HAP-1 (cell line): ENCODE data around the gene CRCP.

Experiments
- DNase-seq, 2 experiments: peaks; one replicate each; pipeline ENCODE4 v3.0.0-alpha.2; 2016 to 2020; ENCODE audit warnings: low spot score in 2 of 2
- H3K27me3 ChIP-seq: fragments of 250-450 bp; sonication (Bioruptor Pico); 2 replicates; pipeline ENCODE4 v1.5.1; 2020; ENCODE audit warnings: low read depth, mild to moderate bottlenecking, moderate library complexity
- H3K36me3 ChIP-seq: fragments of 250-450 bp; sonication (Bioruptor Pico); replicated peaks from 2 replicates; pipeline ENCODE4 v1.5.1; 2020; ENCODE audit warnings: mild to moderate bottlenecking
- H3K4me1 ChIP-seq: fragments of 250-450 bp; sonication (Bioruptor Pico); 2 replicates; pipeline ENCODE4 v1.5.1; 2020; ENCODE audit warnings: mild to moderate bottlenecking
- H3K4me3 ChIP-seq: fragments of 250-450 bp; sonication (Bioruptor Pico); 2 replicates; pipeline ENCODE4 v1.5.1; 2020; ENCODE audit warnings: mild to moderate bottlenecking, moderate library complexity
- H3K9me3 ChIP-seq: fragments of 250-450 bp; sonication (Bioruptor Pico); 2 replicates; pipeline ENCODE4 v1.5.1; 2020; ENCODE audit warnings: mild to moderate bottlenecking, moderate library complexity
- in situ Hi-C: fragments of 300-500 bp; cut with MboI; formaldehyde crosslinking; loops from 3 replicates; pipeline ENCODE4 v1.14.3; 2020; ENCODE audit warnings: low sequenced_read_pairs, inconsistent platforms, mixed read lengths

CRCP gene

GRCh38 chr7:66181329-66181728 lies 66.7 kb downstream of the CRCP start:
- Histone ChIP-seq H3K36me3 (no peaks in the 10 kb centered on the region), H3K27me3 (no peaks in the 10 kb centered on the region), H3K9me3 (no peaks in the 10 kb centered on the region), H3K4me1 (no peaks in the 10 kb centered on the region), H3K4me3 (no peak overlapping the region)
- no peak for DNase-seq
- in situ Hi-C loops, result no loop called here

GRCh38 chr7:66181845-66182244 lies 67.2 kb downstream of the CRCP start:
- Histone ChIP-seq H3K9me3 (no peaks in the 10 kb centered on the region), H3K27me3 (no peaks in the 10 kb centered on the region), H3K4me1 (no peaks in the 10 kb centered on the region), H3K36me3 (no peaks in the 10 kb centered on the region), H3K4me3 (no peak overlapping the region)
- no peak for DNase-seq
- in situ Hi-C loops, result no loop called here

DNA sequence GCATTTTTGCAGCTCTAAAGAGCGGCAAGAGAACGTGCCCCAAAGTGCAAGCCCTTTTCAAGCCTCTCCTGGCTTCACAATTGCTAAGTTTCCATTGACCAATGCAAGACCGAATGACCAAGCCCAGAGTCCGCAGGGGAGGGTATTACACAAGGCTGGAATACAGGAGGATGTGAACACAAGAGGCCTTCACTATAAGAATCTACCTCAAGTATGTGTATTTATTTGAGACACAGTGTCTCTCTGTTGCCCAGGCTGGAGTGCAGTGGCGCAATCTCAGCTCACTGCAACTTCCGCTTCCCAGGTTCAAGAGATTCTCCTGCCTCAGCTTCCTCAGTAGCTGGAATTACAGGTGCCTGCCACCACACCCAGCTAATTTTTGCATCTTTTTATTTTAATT lies 68.3 kb downstream of the CRCP start:
- no peaks in the 10 kb centered on the region for H3K36me3 ChIP-seq
- in situ Hi-C loops, result no loop called here
- no peaks in the 10 kb centered on the region for H3K27me3 ChIP-seq
- H3K9me3 ChIP-seq, result no peaks in the 10 kb centered on the region
- no peak overlapping the region for H3K4me3 ChIP-seq
- no peak for DNase-seq
- no peaks in the 10 kb centered on the region for H3K4me1 ChIP-seq

DNA sequence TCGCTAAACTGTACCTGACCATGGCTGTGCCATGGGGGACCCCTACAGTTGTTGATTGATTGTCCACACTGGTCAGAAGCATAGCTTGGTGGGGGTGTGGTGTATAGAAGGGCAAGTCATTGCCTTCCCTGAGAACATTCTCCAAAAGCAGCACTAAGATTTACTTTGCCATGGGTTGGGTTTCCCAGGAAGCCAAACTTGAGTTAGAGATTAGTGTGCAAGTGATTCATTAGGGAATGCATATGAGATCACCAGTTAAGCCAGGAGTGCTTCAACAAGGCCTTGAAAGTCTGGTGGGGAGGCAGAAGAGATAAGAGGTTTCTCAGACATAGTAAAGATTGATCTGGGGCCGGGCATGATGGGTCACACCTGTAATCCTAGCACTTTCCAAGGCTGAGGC lies 69.1 kb downstream of the CRCP start:
- Histone ChIP-seq H3K9me3 (no peaks in the 10 kb centered on the region), H3K36me3 (no peaks in the 10 kb centered on the region), H3K4me3 (no peak overlapping the region), H3K27me3 (no peaks in the 10 kb centered on the region), H3K4me1 (no peaks in the 10 kb centered on the region)
- in situ Hi-C loops, result no loop called here
- no peak for DNase-seq

- H3K4me1 ChIP-seq, result no peaks in the 10 kb centered on the region
- no peak for DNase-seq
- in situ Hi-C loops, result no loop called here
- H3K4me3 ChIP-seq, result no peak overlapping the region
- no peaks in the 10 kb centered on the region for H3K9me3 ChIP-seq
- no peaks in the 10 kb centered on the region for H3K27me3 ChIP-seq
- H3K36me3 ChIP-seq, result no peaks in the 10 kb centered on the region
Measured at GRCh38 chr7:66185680-66186187, 71.1 kb downstream of the CRCP start.

DNA sequence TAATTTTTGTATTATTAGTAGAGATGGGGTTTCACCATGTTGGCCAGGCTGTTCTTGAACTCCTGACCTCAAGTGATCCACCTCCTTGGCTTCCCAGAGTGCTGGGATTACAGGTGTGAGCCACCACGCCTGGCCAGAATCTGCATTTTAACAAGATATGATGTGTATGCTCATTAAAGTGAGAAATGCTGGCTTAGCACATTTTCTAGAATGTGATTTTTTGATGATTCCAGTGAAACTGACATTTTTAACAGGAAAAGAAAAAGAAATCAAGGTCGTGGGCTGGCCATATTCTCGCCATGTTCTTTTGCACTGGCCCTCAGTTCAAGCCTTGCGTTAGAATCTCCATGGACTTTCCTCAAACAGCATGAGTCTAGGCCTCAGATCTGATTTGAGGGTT lies 72.3 kb downstream of the CRCP start:
- Histone ChIP-seq H3K4me3 (no peak overlapping the region), H3K9me3 (no peaks in the 10 kb centered on the region), H3K4me1 (no peaks in the 10 kb centered on the region), H3K27me3 (no peaks in the 10 kb centered on the region), H3K36me3 (no peaks in the 10 kb centered on the region)
- no peak for DNase-seq
- in situ Hi-C loops, result no loop called here

- no peak for DNase-seq
- no peaks in the 10 kb centered on the region for H3K4me1 ChIP-seq
- H3K27me3 ChIP-seq, result no peaks in the 10 kb centered on the region
- no peak overlapping the region for H3K4me3 ChIP-seq
- in situ Hi-C loops, result no loop called here
- H3K36me3 ChIP-seq, result no peaks in the 10 kb centered on the region
- no peaks in the 10 kb centered on the region for H3K9me3 ChIP-seq
Measured at GRCh38 chr7:66187905-66188304, 73.3 kb downstream of the CRCP start.

- no peaks in the 10 kb centered on the region for H3K27me3 ChIP-seq
- no peak for DNase-seq
- no peak overlapping the region for H3K4me3 ChIP-seq
- H3K4me1 ChIP-seq, result no peaks in the 10 kb centered on the region
- H3K9me3 ChIP-seq, result no peaks in the 10 kb centered on the region
- H3K36me3 ChIP-seq, result no peaks in the 10 kb centered on the region
- in situ Hi-C loops, result no loop called here
Measured at GRCh38 chr7:66188645-66189044, 74.0 kb downstream of the CRCP start.

GRCh38 chr7:66189695-66190503 lies 75.3 kb downstream of the CRCP start:
- Histone ChIP-seq H3K4me3 (no peak overlapping the region), H3K4me1 (no peaks in the 10 kb centered on the region), H3K27me3 (no peaks in the 10 kb centered on the region), H3K9me3 (no peaks in the 10 kb centered on the region), H3K36me3 (no peaks in the 10 kb centered on the region)
- in situ Hi-C loops, result no loop called here
- DNase-seq, result no peak

DNA sequence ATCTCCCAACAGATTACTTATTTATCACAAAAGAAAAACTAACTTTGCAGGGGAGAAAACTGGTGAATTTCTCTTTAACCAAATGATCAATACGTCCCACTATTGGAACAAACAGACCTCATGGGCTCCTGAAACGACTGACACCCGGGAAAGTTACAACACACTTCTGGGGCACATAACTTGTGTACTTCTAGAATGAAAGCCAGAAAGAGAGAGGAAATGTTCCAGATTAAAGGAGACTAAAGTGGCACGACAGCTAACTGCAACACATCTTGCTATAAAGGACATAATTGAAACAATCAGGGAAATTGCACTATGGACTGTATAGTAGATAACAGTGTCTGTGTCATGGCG lies 75.8 kb downstream of the CRCP start:
- Histone ChIP-seq H3K9me3 (no peaks in the 10 kb centered on the region), H3K36me3 (no peaks in the 10 kb centered on the region), H3K4me3 (no peak overlapping the region), H3K4me1 (no peaks in the 10 kb centered on the region), H3K27me3 (no peaks in the 10 kb centered on the region)
- DNase-seq, result no peak
- in situ Hi-C loops, result no loop called here

GRCh38 chr7:66193146-66193725 lies 78.6 kb downstream of the CRCP start:
- Histone ChIP-seq H3K27me3 (no peaks in the 10 kb centered on the region), H3K4me3 (no peak overlapping the region), H3K4me1 (no peaks in the 10 kb centered on the region), H3K36me3 (no peaks in the 10 kb centered on the region), H3K9me3 (no peaks in the 10 kb centered on the region)
- no peak for DNase-seq
- in situ Hi-C loops, result no loop called here

GRCh38 chr7:66198469-66198868 lies 83.8 kb downstream of the CRCP start:
- in situ Hi-C loops, result no loop called here

GRCh38 chr7:66198956-66199355 lies 84.3 kb downstream of the CRCP start:
- H3K4me3 ChIP-seq, result no peak overlapping the region
- in situ Hi-C loops, result no loop called here
- no peak for DNase-seq
- no peaks in the 10 kb centered on the region for H3K36me3 ChIP-seq
- no peaks in the 10 kb centered on the region for H3K4me1 ChIP-seq
- H3K9me3 ChIP-seq, result no peaks in the 10 kb centered on the region
- H3K27me3 ChIP-seq, result no peaks in the 10 kb centered on the region

More at GRCh38 chr7:66198469-66198868, 83.8 kb downstream of the CRCP start:
- no peak for DNase-seq
- H3K4me1 ChIP-seq, result no peaks in the 10 kb centered on the region
- no peaks in the 10 kb centered on the region for H3K36me3 ChIP-seq
- H3K4me3 ChIP-seq, result no peak overlapping the region
- H3K9me3 ChIP-seq, result no peaks in the 10 kb centered on the region
- H3K27me3 ChIP-seq, result no peaks in the 10 kb centered on the region

DNA sequence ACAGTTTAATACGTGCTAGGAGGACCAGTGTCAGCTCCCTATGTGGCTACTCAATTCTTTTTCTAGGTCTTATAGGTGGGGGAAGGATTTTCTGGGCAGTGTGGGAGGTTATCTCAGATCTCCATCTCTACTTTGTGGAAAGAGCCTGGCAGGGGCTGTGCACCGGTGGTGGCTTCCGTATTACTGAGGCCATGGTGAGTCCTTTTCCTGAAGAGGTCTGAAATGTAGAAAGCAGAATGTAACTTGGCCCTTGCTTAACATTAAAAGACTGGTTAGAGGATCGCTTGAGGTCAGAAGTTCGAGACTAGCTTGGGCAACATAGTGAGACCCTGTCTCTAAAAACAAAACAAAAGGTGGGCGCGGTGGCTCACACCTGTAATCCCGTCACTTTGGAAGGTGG lies 87.8 kb downstream of the CRCP start:
- no peaks in the 10 kb centered on the region for H3K27me3 ChIP-seq
- in situ Hi-C loops, result no loop called here
- no peaks in the 10 kb centered on the region for H3K9me3 ChIP-seq
- no peaks in the 10 kb centered on the region for H3K36me3 ChIP-seq
- no peak for DNase-seq
- H3K4me3 ChIP-seq, result no peak overlapping the region
- H3K4me1 ChIP-seq, result peaks cover 18% of the 10 kb centered on the region
